Astrocyte (in vitro differentiated cells and primary cell): ENCODE data around the gene NOL7. TPM values are rescaled to one million over a fixed set of nuclear protein-coding genes. Genes with fewer than 3 reads are reported as not detected.

ENCODE experiments used
- DNase-seq: peaks from one replicate; pipeline ENCODE4 v3.0.0-alpha.2; 2010; ENCODE audit warnings: low read depth
- FAIRE-seq: peaks from 2 replicates; lab custom pipeline; 2011; peaks lifted over from hg19 to GRCh38; lab: Jason Lieb, UNC
- H2AFZ ChIP-seq: 2 replicates; pipeline ENCODE4 v1.6.0; 2012; ENCODE audit warnings: low read depth, low read length, inconsistent platforms
- H3K27ac ChIP-seq: 2 replicates; pipeline ENCODE4 v1.5.1; 2011; ENCODE audit warnings: low read depth, low read length, inconsistent platforms
- H3K27me3 ChIP-seq: 2 replicates; pipeline ENCODE4 v1.6.0; 2011; ENCODE audit warnings: low read length, inconsistent platforms; ENCODE audit not compliant: insufficient read depth
- H3K36me3 ChIP-seq: 2 replicates; pipeline ENCODE4 v1.5.1; 2011; ENCODE audit warnings: low read length, inconsistent platforms; ENCODE audit not compliant: insufficient read depth
- H3K4me1 ChIP-seq: 2 replicates; pipeline ENCODE4 v1.5.1; 2011; ENCODE audit warnings: low read length, inconsistent platforms; ENCODE audit not compliant: insufficient read depth
- H3K4me2 ChIP-seq: 2 replicates; pipeline ENCODE4 v1.6.0; 2012; ENCODE audit warnings: low read length, inconsistent platforms
- H3K4me3 ChIP-seq: 2 replicates; pipeline ENCODE4 v1.5.1; 2011; ENCODE audit warnings: low read depth, mild to moderate bottlenecking, low read length, inconsistent platforms; ENCODE audit not compliant: insufficient read depth
- H3K79me2 ChIP-seq: 2 replicates; pipeline ENCODE4 v1.6.0; 2012; ENCODE audit warnings: mild to moderate bottlenecking, low read length, inconsistent platforms; ENCODE audit not compliant: insufficient read depth
- H3K9ac ChIP-seq: 2 replicates; pipeline ENCODE4 v1.6.0; 2012; ENCODE audit warnings: mild to moderate bottlenecking, low read length, inconsistent platforms
- H3K9me3 ChIP-seq: 2 replicates; pipeline ENCODE4 v1.5.1; 2012; ENCODE audit warnings: low read depth, mild to moderate bottlenecking, low read length, inconsistent platforms; ENCODE audit not compliant: insufficient read depth
- H4K20me1 ChIP-seq: 2 replicates; pipeline ENCODE4 v1.6.0; 2012; ENCODE audit warnings: low read length, inconsistent platforms; ENCODE audit not compliant: insufficient read depth
- H3K27ac Mint-ChIP-seq: one replicate; pipeline ENCODE4 v1.8.0; 2021; ENCODE audit warnings: mild to moderate bottlenecking, mixed read lengths; ENCODE audit not compliant: unreplicated experiment
- H3K27me3 Mint-ChIP-seq: one replicate; pipeline ENCODE4 v1.8.0; 2021; ENCODE audit warnings: low read depth, mixed read lengths; ENCODE audit not compliant: unreplicated experiment
- H3K36me3 Mint-ChIP-seq: one replicate; pipeline ENCODE4 v1.8.0; 2021; ENCODE audit warnings: low read depth, mixed read lengths; ENCODE audit not compliant: unreplicated experiment
- H3K4me1 Mint-ChIP-seq: one replicate; pipeline ENCODE4 v1.8.0; 2021; ENCODE audit warnings: low read depth, mixed read lengths; ENCODE audit not compliant: unreplicated experiment
- H3K4me3 Mint-ChIP-seq: one replicate; pipeline ENCODE4 v1.8.0; 2021; ENCODE audit warnings: mild to moderate bottlenecking, moderate library complexity, mixed read lengths; ENCODE audit not compliant: unreplicated experiment
- H3K9me3 Mint-ChIP-seq: one replicate; pipeline ENCODE4 v1.8.0; 2021; ENCODE audit warnings: mild to moderate bottlenecking, mixed read lengths; ENCODE audit not compliant: unreplicated experiment
- CTCF ChIP-seq: IDR thresholded peaks from 2 replicates; pipeline ENCODE4 v1.5.1; 2011; ENCODE audit warnings: low read depth, mild to moderate bottlenecking, inconsistent platforms, low read length, moderate library complexity; ENCODE audit not compliant: insufficient read depth
- EZH2 ChIP-seq: IDR thresholded peaks from 2 replicates; pipeline ENCODE4 v1.6.1; 2012; ENCODE audit warnings: mild to moderate bottlenecking, low read length, inconsistent platforms; ENCODE audit not compliant: insufficient read depth
- total RNA-seq: library from RNA; stranded (reverse); gene quantifications from 2 replicates; pipeline ENCODE4 v1.2.1, GENCODE V29; 2021

The NOL7 gene
- total RNA-seq, 1 donor from 2014 or later: 63.7 TPM

- H3K4me1 ChIP-seq: no peaks in the 10 kb centered on the region
- no peak for DNase-seq
- Mint-ChIP-seq H3K27me3 (no peaks in the 10 kb centered on the region), H3K9me3 (peaks cover 6% of the 10 kb centered on the region), H3K4me3 (no peak overlapping the region), H3K27ac (peak overlapping the region; percentile 70), H3K4me1 (peaks cover 12% of the 10 kb centered on the region), H3K36me3 (no peaks in the 10 kb centered on the region)
- no peak overlapping the region for H3K27ac ChIP-seq
- H2AFZ ChIP-seq: no peak overlapping the region
- no peak overlapping the region for H3K4me3 ChIP-seq
- peaks cover 68% of the 10 kb centered on the region for H4K20me1 ChIP-seq
- peaks cover 99% of the 10 kb centered on the region for H3K79me2 ChIP-seq
- TF ChIP-seq EZH2: no peak
- no peak for TF ChIP-seq CTCF
- H3K9me3 ChIP-seq: no peaks in the 10 kb centered on the region
- no peaks in the 10 kb centered on the region for H3K27me3 ChIP-seq
- H3K36me3 ChIP-seq: no peaks in the 10 kb centered on the region
- FAIRE-seq: no peak
- no peak overlapping the region for H3K9ac ChIP-seq
- no peak overlapping the region for H3K4me2 ChIP-seq
Measured at GRCh38 chr6:13668291-13668928, 53.3 kb downstream of the NOL7 start.

GRCh38 chr6:13669476-13669875 lies 54.3 kb downstream of the NOL7 start:
- no peaks in the 10 kb centered on the region for H3K36me3 ChIP-seq
- no peak overlapping the region for H3K27ac Mint-ChIP-seq

More at GRCh38 chr6:13669476-13669875, 54.3 kb downstream of the NOL7 start:
- Mint-ChIP-seq H3K4me3 (no peak overlapping the region), H3K27me3 (no peaks in the 10 kb centered on the region), H3K36me3 (no peaks in the 10 kb centered on the region), H3K9me3 (peaks cover 6% of the 10 kb centered on the region), H3K4me1 (peaks cover 14% of the 10 kb centered on the region)
- FAIRE-seq (no peak), DNase-seq (no peak)
- H2AFZ ChIP-seq: no peak overlapping the region
- no peaks in the 10 kb centered on the region for H3K4me1 ChIP-seq
- H3K27me3 ChIP-seq: no peaks in the 10 kb centered on the region
- no peak overlapping the region for H3K4me3 ChIP-seq
- no peak overlapping the region for H3K27ac ChIP-seq
- H4K20me1 ChIP-seq: peaks cover 66% of the 10 kb centered on the region
- no peak overlapping the region for H3K4me2 ChIP-seq
- H3K79me2 ChIP-seq: peaks cover 99% of the 10 kb centered on the region
- H3K9me3 ChIP-seq: no peaks in the 10 kb centered on the region
- TF ChIP-seq CTCF (no peak), EZH2 (no peak)
- H3K9ac ChIP-seq: no peak overlapping the region

Other genes with a start within 250 kb of the NOL7 start
- gene GFOD1, start 127.7 kb upstream of the NOL7 start, total RNA-seq: 9.6 and 10.8 TPM in 2 replicates
- 8.6 and 10.3 TPM in 2 replicates for gene SIRT5, start 40.7 kb upstream of the NOL7 start, total RNA-seq
- 42.1 and 43.7 TPM in 2 replicates for gene RANBP9, start 96.5 kb downstream of the NOL7 start, total RNA-seq
- gene MCUR1, start 199.2 kb downstream of the NOL7 start, total RNA-seq: 21.5 and 21.8 TPM in 2 replicates